GM12878 (cell line): ENCODE measurements around the gene WDR18. TPM values are rescaled to one million over a fixed set of nuclear protein-coding genes. Genes with fewer than 3 reads are reported as not detected.

Experiments
- ATF7 ChIP-seq: fragments of 450-650 bp; IDR thresholded peaks from 2 replicates; pipeline ENCODE4 v1.6.1; 2016; ENCODE audit warnings: low read depth, mild to moderate bottlenecking
- CUX1 ChIP-seq: IDR thresholded peaks from 2 replicates; pipeline ENCODE4 v1.6.1; 2012; ENCODE audit warnings: improper control_type of control experiment, low read depth, low read length; ENCODE audit not compliant: insufficient replicate concordance
- EP300 ChIP-seq, 2 experiments: fragments of 150-350 bp in 1 of 2; IDR thresholded peaks; 2 replicates each; pipeline ENCODE4 v1.6.1; 2011 to 2012; ENCODE audit warnings: low read depth in 2 of 2, low read length in 2 of 2, borderline replicate concordance in 1 of 2, improper control_type of control experiment in 1 of 2, inconsistent platforms in 1 of 2; ENCODE audit not compliant: control insufficient read depth in 1 of 2
- ETV6 ChIP-seq, 2 experiments: fragments of 450-650 bp in 1 of 2; IDR thresholded peaks in 1 of 2; conservative IDR thresholded peaks in 1 of 2; 2 replicates each; pipeline ENCODE4 v1.6.1; 2014; ENCODE audit warnings: antibody characterized with exemption in 1 of 2, borderline replicate concordance in 1 of 2, low read depth in 1 of 2, mild to moderate bottlenecking in 1 of 2, moderate library complexity in 1 of 2
- FOS ChIP-seq: IDR thresholded peaks from 3 replicates; pipeline ENCODE4 v1.6.1; 2011; ENCODE audit warnings: borderline replicate concordance; ENCODE audit not compliant: insufficient read length; ENCODE audit errors: extremely low read depth
- JUND ChIP-seq: IDR thresholded peaks from 2 replicates; pipeline ENCODE4 v1.6.1; 2012; ENCODE audit warnings: low read depth, mild to moderate bottlenecking, low read length, improper control_type of control experiment, moderate library complexity
- MTA3 ChIP-seq: IDR thresholded peaks from 2 replicates; pipeline ENCODE4 v1.6.1; 2012; ENCODE audit warnings: low read length, inconsistent platforms, borderline replicate concordance
- NBN ChIP-seq: fragments of 450-650 bp; IDR thresholded peaks from 2 replicates; pipeline ENCODE4 v1.6.1; 2016
- NRF1 ChIP-seq: conservative IDR thresholded peaks from 2 replicates; pipeline ENCODE4 v1.6.1; 2011; ENCODE audit warnings: mild to moderate bottlenecking, low read depth, low read length, improper control_type of control experiment
- PBX3 ChIP-seq: IDR thresholded peaks from 2 replicates; pipeline ENCODE4 v1.6.1; 2011; ENCODE audit warnings: mild to moderate bottlenecking, low read depth, low read length, moderate library complexity; ENCODE audit not compliant: insufficient replicate concordance
- RAD51 ChIP-seq: fragments of 450-650 bp; IDR thresholded peaks from 2 replicates; pipeline ENCODE4 v1.6.1; 2016; ENCODE audit warnings: moderate library complexity, mild to moderate bottlenecking, inconsistent platforms
- RBBP5 ChIP-seq: fragments of 200-600 bp; sonication (generic); conservative IDR thresholded peaks from 2 replicates; pipeline ENCODE4 v1.6.1; 2016
- RCOR1 ChIP-seq: conservative IDR thresholded peaks from 2 replicates; pipeline ENCODE4 v1.6.1; 2012; ENCODE audit warnings: low read depth, low read length, improper control_type of control experiment
- RUNX3 ChIP-seq: IDR thresholded peaks from 2 replicates; pipeline ENCODE4 v1.6.1; 2012; ENCODE audit warnings: low read length, inconsistent platforms
- SIN3A ChIP-seq: IDR thresholded peaks from 2 replicates; pipeline ENCODE4 v1.6.1; 2012; ENCODE audit warnings: low read depth, low read length, improper control_type of control experiment
- USF2 ChIP-seq: IDR thresholded peaks from 2 replicates; pipeline ENCODE4 v1.6.1; 2011; ENCODE audit warnings: low read depth, low read length, improper control_type of control experiment, borderline replicate concordance
- ZNF207 ChIP-seq: fragments of 450-650 bp; IDR thresholded peaks from 2 replicates; pipeline ENCODE4 v1.6.1; 2014; ENCODE audit warnings: antibody characterized with exemption, mild to moderate bottlenecking, borderline replicate concordance
- ZNF24 ChIP-seq: fragments of 450-650 bp; IDR thresholded peaks from 2 replicates; pipeline ENCODE4 v1.6.1; 2017; ENCODE audit warnings: antibody characterized with exemption, mild to moderate bottlenecking
- ZNF384 ChIP-seq: IDR thresholded peaks from 2 replicates; pipeline ENCODE4 v1.6.1; 2012; ENCODE audit warnings: low read depth, mild to moderate bottlenecking, low read length, improper control_type of control experiment, borderline replicate concordance
- polyA plus RNA-seq, 11 experiments: library from polyadenylated mRNA; depleted of rRNA in 4 of 11; unstranded in 6 of 11; stranded (reverse) in 5 of 11; fragments of >200 nt; fragmentation: Nextera tagmentation in 4 of 11; fragmentation: Illumina TruSeq in 1 of 11; extraction: Ambion mirVana in 4 of 11; extraction: Trizol in 1 of 11; gene quantifications; 1 replicate in 1 of 11; 2 replicates in 10 of 11; pipeline versions ENCODE4 v1.2.1 to v1.2.3, GENCODE V29; 2011 to 2016; ENCODE audit warnings: inconsistent platforms in 2 of 11, missing spikeins in 2 of 11, low read depth in 1 of 11
- total RNA-seq, 4 experiments: library from RNA; depleted of rRNA in 3 of 4; stranded (reverse); fragments of >200 nt in 3 of 4; fragmentation: Illumina TruSeq in 1 of 4; extraction: Trizol in 1 of 4; gene quantifications; 2 replicates each; pipeline versions ENCODE4 v1.2.1 to v1.2.3, GENCODE V29; 2013 to 2021
- TF ChIP-seq, protein P1 (sequence below): IDR thresholded peaks from 2 replicates; pipeline ENCODE4 v1.6.1; 2011; ENCODE audit warnings: borderline replicate concordance, low read depth, mild to moderate bottlenecking, moderate library complexity, low read length; ENCODE audit not compliant: insufficient read depth, poor library complexity, severe bottlenecking
- TF ChIP-seq, protein P2 (sequence below): IDR thresholded peaks from 2 replicates; pipeline ENCODE4 v1.6.1; 2012; ENCODE audit warnings: low read depth, low read length, improper control_type of control experiment

The WDR18 gene
- total and polyA plus RNA-seq, 10 of the 15 experiments (the other 5 are each of a cell fraction or from before 2014, with no cell fraction given) = 3.0 to 206 (median 62.3) TPM

DNA sequence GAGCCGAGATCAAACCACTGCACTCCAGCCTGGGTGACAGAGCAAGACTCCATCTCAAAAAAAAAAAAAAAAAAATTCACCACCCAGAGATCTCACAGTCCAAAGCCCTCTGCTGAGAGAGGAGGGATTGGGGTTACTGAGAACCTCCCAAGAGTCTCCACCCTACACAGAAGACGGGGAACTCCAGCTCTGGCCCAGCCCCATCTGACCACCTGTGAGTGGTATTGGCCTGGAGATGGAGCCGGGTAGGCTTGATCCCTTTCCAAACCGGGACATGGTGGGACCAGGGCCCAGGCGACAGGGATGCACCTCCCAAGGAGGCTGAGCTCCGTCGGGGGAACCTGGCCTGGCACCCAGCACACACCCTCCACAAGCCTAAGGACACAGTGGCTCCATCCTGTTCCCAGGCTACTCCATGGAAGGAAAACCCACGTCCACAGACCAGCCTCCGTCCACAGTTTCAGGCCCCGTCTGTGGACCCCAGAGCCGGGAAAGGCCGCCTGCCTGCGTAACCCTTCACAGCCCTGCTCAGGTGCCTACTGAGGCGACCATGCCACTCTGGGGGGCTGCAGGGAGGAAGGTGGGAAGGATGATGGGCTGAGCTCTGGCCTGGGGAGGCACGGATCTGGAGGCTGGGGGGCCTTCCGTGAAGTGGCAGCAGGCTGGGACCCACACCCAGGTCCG, 34.9 kb downstream of the WDR18 start (continued):
- TF ChIP-seq, protein P1, sequence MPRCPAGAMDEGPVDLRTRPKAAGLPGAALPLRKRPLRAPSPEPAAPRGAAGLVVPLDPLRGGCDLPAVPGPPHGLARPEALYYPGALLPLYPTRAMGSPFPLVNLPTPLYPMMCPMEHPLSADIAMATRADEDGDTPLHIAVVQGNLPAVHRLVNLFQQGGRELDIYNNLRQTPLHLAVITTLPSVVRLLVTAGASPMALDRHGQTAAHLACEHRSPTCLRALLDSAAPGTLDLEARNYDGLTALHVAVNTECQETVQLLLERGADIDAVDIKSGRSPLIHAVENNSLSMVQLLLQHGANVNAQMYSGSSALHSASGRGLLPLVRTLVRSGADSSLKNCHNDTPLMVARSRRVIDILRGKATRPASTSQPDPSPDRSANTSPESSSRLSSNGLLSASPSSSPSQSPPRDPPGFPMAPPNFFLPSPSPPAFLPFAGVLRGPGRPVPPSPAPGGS = no peak
- TF ChIP-seq RCOR1 = no peak
- no peak for TF ChIP-seq PBX3
- TF ChIP-seq ZNF384 = peak; percentile 31; the same call in 1 of the 2 replicates
- no peak for TF ChIP-seq EP300 (IDR thresholded peaks at IDR 0.05; ENCODE audit: borderline replicate concordance in 1 of 2, control insufficient read depth in 1 of 2, low read depth in 2 of 2, low read length in 2 of 2)
- TF ChIP-seq, protein P2, sequence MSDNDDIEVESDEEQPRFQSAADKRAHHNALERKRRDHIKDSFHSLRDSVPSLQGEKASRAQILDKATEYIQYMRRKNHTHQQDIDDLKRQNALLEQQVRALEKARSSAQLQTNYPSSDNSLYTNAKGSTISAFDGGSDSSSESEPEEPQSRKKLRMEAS = no peak
- peak; percentile 73 for TF ChIP-seq ATF7
- no peak for TF ChIP-seq ZNF24
- no peak for TF ChIP-seq FOS
- no peak for TF ChIP-seq USF2
- TF ChIP-seq JUND = no peak
- TF ChIP-seq RBBP5 = no peak
- peak; percentile 38; the same call in 1 of the 2 replicates for TF ChIP-seq NBN
- no peak for TF ChIP-seq NRF1
- TF ChIP-seq CUX1 = no peak
- TF ChIP-seq RUNX3 = no peak
- no peak for TF ChIP-seq ZNF207
- TF ChIP-seq MTA3 = no peak
- no peak for TF ChIP-seq ETV6 (conservative IDR thresholded peaks at IDR 0.05 in 1 of 2, IDR thresholded peaks at IDR 0.05 in 1 of 2; ENCODE audit: borderline replicate concordance in 1 of 2, low read depth in 1 of 2)
- TF ChIP-seq RAD51 = no peak
- no peak for TF ChIP-seq SIN3A
